Activated CD8-positive, alpha-beta memory T cell treated with anti-CD3 and anti-CD28 coated beads, Interleukin-2, amount 50 U/mL, for 24 hours (primary cell): Measurements from ENCODE around the gene GALNT7.

Experiments
- DNase-seq: peaks from one replicate; pipeline ENCODE4 v3.0.0-alpha.2; 2020; ENCODE audit errors: extremely low read depth

GALNT7 gene

DNA sequence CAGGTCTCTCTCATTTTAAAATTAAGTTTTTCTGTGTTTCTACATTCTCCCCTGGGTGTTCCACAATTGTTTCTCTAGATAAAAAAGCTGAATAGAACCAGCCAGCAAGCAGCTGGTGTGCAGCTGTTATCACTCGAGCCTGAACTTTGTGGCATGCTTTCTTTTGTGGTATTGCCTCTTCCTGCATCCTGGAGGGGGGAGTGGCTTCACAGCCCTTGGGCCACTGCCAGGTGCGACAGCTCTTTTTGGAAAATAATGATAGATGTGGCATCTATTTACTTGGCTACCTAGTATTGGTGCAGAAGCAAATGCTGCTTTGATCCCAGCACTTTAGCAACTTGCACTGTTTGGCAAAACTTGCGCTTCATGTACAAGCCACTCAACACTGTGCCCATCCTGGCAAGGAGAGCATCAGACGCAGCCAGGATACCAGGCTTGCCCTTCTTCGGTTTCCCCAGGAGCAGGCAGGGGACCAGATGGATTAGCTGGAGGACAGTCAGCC, 96.1 kb downstream of the GALNT7 start:
- DNase-seq: no peak

- no peak for DNase-seq
These were observed 97.1 kb downstream of the GALNT7 start for GRCh38 chr4:173265751-173266150.

- DNase-seq: no peak
These were observed 99.1 kb downstream of the GALNT7 start for GRCh38 chr4:173267711-173268110.

GRCh38 chr4:173269280-173269679, 100.7 kb downstream of the GALNT7 start:
- no peak for DNase-seq

GRCh38 chr4:173270312-173271027, 101.9 kb downstream of the GALNT7 start:
- no peak for DNase-seq

- no peak for DNase-seq
These were observed 103.7 kb downstream of the GALNT7 start for GRCh38 chr4:173272314-173272713.

GRCh38 chr4:173272996-173273395, 104.4 kb downstream of the GALNT7 start:
- DNase-seq: no peak

DNA sequence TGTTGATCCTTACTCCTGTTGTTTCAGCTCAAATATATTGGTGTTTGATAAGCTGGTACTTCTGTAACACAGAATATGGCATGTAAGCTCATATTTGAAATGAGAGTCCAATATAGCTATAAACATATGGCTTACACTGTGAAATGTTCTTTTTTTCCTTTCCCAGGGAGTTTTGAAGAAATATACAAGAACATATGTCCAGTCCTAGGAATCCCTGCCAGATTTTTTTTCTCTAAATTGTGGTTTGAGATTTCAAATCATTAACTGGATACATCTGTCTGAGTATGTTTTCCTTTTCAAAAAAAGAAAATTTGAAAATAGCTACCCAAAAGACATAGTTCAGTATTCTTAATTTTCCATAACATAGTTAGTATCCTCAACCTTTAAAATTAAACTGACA, 105.3 kb downstream of the GALNT7 start:
- DNase-seq: no peak

DNA sequence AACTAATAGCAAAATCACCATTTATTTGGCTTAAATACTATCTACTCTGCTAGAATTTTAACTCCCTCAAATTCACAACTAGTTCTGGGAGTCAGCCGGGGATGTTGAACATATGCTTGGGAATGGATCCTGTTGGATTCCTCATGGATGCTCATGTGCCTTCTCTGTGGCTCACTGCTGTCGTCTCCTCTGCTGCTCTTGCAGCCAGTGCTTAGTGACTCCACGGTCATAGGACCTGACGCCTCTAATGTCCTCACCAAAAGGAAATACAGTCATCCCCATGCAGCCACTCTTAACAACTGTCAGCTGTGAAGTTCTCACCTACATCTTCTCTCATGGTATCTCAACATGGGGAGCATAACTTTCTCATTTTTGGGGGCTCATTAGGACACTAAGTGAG, 106.1 kb downstream of the GALNT7 start:
- DNase-seq: no peak

GRCh38 chr4:173275150-173275549, 106.5 kb downstream of the GALNT7 start:
- DNase-seq: no peak

DNA sequence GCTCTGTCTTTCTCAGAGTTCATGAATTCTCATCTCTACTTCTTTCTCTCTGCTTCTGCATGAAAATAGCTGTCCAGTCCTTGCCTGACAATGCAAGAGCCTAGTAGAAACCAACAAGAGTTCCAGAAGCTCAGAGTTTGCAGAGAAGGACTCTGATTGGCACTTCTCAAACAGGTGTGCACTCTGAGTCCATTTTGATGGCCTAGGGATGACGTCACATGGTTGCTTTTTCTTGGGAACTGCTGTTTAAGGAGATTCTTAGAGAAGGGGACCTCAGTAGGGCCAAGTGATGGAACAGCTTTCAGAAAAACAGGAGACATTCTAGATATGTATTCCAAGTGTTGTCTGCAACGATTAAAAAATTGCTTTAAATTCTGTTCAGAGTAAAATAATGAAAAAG, 108.7 kb downstream of the GALNT7 start:
- no peak for DNase-seq

DNA sequence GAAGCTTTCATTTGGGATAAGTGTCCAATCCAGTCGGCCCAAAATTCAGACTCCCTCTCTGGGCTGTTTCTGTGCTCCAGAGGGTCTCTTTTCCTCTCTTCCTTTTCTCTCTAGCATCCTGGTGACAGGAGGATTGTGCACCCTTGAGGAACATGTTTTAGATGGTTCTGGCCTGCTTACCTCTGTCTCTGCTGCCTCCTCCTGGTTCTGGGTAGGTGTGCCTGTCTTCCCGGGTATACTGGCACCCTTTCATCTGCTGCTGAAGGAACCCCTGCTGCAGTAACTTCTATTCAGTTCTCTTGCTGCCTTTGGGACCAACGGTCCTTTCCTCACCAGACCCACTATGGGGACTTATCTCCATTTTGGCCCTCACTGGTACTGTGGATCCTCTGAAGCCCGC, 112.4 kb downstream of the GALNT7 start:
- no peak for DNase-seq

- no peak for DNase-seq
These were observed 113.0 kb downstream of the GALNT7 start for GRCh38 chr4:173281406-173282255.

DNA sequence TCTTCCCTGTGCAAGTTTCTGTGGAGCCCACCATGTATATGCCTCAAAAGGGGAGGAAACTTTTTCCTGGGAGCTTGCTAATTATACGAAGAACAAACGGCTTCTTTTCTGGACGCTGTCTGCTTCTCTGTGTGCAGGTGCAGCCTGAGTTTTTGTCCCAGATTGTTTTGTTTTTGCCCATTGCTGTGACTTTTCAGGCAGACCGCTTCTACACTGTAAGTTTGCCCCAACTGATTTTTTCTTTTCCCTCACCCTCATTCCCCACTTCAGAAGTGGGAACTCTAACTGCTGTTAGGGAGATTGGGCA, 113.6 kb downstream of the GALNT7 start:
- DNase-seq: no peak

DNA sequence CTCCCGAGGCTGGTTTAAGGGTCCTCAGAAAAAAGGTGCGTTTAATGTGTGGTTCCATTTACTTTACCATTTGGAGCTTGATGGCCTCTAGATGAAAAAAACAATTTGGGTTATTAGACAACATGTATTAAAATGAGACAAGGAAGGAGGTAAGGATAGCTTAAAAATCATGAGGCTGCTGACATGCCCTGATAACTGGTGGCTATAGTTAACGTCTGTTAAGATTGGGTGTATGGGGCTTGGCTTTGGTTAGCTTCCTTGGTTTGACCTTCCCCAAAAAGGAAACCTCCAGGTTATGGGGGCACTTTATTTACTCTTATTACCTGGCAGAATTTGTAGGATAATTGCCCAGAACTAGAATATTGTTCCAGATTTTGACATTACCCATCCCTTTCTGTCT, 114.0 kb downstream of the GALNT7 start:
- no peak for DNase-seq

GRCh38 chr4:173284463-173284862, 115.9 kb downstream of the GALNT7 start:
- no peak for DNase-seq

DNA sequence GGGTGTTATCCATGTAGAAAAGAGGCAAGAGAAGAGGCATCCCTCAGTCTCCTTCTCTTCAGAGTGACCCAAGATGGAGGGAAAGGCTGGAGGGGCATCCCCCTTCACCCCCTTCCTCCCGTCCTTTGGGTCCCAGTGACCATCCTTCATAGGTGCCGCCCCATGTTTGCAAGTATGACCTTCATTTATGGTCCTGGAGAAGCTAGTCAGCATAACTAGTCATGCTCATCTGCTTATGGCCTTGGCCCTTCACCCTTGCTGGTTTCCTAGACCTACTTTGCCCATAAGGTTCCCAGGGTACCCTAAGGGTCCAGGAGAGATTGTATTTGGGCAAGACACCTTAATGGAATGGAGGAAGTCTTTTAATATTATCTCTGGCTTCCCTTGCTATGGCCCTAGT, 118.9 kb downstream of the GALNT7 start:
- no peak for DNase-seq

- DNase-seq: peak; percentile 49
These were observed 119.7 kb downstream of the GALNT7 start for GRCh38 chr4:173288296-173288695.

DNA sequence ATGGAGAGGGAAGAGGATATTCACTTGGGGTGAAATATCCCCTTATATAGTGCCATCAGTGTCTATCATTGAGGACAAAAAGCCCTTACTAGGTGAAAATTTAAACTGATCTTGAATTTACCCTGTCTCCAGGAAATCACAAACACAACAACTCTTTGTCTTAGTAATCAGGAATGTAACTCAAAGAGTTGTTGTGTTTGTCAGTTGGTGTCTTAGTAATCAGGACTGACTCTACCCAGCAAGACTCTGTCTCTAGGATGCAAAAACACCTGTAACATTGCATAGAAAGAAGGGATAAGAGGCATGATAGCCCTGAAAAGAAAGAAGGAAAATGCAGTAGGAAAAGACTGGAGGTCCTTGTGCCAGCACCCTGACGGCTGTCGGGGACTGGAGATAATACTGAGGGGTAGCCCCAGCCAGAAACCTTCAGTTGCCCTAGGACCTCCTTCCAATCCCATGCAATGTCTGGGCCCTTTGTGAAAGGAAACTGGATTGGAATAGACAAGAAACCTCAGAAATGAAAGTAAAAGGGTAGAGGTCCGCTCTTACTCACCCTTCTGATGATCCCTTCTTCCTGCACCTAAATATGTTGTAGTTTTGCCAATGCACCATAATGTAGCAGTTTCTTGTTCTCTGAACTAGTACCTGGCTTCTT, 120.2 kb downstream of the GALNT7 start:
- no peak for DNase-seq

DNA sequence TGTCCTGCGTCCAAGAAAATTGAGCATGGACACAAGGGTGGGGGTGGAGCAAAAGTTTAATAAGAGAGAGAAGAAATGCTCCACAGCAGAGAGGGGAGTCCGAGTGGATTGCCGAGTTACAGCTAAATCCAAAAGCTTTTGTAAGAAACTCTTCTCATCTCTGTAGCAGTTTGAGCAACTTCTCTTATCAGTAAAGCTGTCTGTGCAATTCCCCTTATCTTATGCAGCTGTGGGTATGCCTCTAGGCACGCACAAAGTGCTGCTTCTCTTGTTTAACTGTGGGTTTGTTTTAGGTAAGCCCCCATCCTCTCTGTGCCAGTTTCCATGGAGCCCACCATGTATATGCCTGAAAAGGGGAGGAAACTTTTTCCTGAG, 120.7 kb downstream of the GALNT7 start:
- DNase-seq: no peak

- DNase-seq: no peak
These were observed 123.3 kb downstream of the GALNT7 start for GRCh38 chr4:173291899-173292298.

- no peak for DNase-seq
These were observed 125.1 kb downstream of the GALNT7 start for GRCh38 chr4:173293663-173294062.

DNA sequence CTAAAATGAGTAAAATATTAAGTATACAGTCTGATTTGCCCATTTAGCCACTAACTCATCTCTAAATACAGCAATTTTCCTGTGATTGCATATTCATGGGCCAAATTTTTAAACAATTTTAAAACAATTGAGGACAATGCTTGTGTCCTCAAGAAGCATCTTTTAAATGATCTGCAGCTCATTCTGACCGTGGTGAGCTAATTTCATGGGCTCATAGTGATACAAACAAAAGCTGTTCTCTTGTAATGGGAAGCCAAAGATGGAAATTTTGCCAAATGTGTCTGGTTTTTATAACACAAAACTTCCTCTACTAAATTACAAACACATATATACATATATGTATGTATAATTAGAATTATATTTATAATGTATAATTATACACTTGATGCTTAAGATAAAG, 125.8 kb downstream of the GALNT7 start:
- no peak for DNase-seq
